ENCODE data around the gene P2RY1.
"Not testable (repeated sequence)": the region's sequence is repeated elsewhere in the genome, so short reads cannot be mapped to it uniquely, and the experiment has no call there.

Gene P2RY1

DNA sequence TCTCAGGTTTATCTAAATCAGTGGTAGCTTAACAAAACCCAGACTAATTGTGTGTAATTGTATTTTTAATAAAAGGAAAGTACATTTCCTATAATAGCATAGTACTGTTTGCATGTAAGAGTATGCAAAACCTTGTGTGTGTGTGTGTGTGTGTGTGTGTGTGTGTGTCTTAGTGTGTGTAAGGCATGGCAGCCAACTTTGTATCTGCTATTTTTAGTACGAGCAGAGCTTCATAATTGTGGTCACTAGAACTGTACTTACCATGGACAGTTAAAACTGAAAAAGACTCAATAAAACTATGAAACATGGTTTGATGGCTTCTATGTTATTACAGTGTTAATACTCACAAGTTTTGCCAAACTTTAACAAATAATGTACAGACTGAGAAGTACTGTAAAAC lies 6.2 kb downstream of the P2RY1 start:
- Histone ChIP-seq H3K36me3 (ENCODE audit: control insufficient read depth, insufficient read depth, low read length) (no peaks in the 10 kb centered on the region), H3K4me3 (replicated peaks; ENCODE audit: low read depth, low read length) (no peak overlapping the region), H3K27me3 (replicated peaks; ENCODE audit: control insufficient read depth, insufficient read depth, low read length) (no peaks in the 10 kb centered on the region)
- TF ChIP-seq, protein P1, sequence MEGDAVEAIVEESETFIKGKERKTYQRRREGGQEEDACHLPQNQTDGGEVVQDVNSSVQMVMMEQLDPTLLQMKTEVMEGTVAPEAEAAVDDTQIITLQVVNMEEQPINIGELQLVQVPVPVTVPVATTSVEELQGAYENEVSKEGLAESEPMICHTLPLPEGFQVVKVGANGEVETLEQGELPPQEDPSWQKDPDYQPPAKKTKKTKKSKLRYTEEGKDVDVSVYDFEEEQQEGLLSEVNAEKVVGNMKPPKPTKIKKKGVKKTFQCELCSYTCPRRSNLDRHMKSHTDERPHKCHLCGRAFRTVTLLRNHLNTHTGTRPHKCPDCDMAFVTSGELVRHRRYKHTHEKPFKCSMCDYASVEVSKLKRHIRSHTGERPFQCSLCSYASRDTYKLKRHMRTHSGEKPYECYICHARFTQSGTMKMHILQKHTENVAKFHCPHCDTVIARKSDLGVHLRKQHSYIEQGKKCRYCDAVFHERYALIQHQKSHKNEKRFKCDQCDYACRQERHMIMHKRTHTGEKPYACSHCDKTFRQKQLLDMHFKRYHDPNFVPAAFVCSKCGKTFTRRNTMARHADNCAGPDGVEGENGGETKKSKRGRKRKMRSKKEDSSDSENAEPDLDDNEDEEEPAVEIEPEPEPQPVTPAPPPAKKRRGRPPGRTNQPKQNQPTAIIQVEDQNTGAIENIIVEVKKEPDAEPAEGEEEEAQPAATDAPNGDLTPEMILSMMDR (IDR thresholded peaks at IDR 0.05; ENCODE audit: insufficient read depth, low read length, poor library complexity, severe bottlenecking) = no peak
- no peak for DNase-seq (ENCODE audit: extremely low read depth, insufficient read length)

GRCh38 chr3:152842413-152842812 lies 7.5 kb downstream of the P2RY1 start:
- TF ChIP-seq, protein P1 (IDR thresholded peaks at IDR 0.05; ENCODE audit: insufficient read depth, low read length, poor library complexity, severe bottlenecking) = no peak
- Histone ChIP-seq H3K36me3 (ENCODE audit: control insufficient read depth, insufficient read depth, low read length) (no peaks in the 10 kb centered on the region), H3K27me3 (replicated peaks; ENCODE audit: control insufficient read depth, insufficient read depth, low read length) (no peaks in the 10 kb centered on the region), H3K4me3 (replicated peaks; ENCODE audit: low read depth, low read length) (no peak overlapping the region)
- no peak for DNase-seq (ENCODE audit: extremely low read depth, insufficient read length)

GRCh38 chr3:152843955-152844354 lies 9.0 kb downstream of the P2RY1 start:
- Histone ChIP-seq H3K36me3 (ENCODE audit: control insufficient read depth, insufficient read depth, low read length) (no peaks in the 10 kb centered on the region), H3K27me3 (replicated peaks; ENCODE audit: control insufficient read depth, insufficient read depth, low read length) (no peaks in the 10 kb centered on the region), H3K4me3 (replicated peaks; ENCODE audit: low read depth, low read length) (no peak overlapping the region)
- TF ChIP-seq, protein P1 (IDR thresholded peaks at IDR 0.05; ENCODE audit: insufficient read depth, low read length, poor library complexity, severe bottlenecking) = no peak
- no peak for DNase-seq (ENCODE audit: extremely low read depth, insufficient read length)

DNA sequence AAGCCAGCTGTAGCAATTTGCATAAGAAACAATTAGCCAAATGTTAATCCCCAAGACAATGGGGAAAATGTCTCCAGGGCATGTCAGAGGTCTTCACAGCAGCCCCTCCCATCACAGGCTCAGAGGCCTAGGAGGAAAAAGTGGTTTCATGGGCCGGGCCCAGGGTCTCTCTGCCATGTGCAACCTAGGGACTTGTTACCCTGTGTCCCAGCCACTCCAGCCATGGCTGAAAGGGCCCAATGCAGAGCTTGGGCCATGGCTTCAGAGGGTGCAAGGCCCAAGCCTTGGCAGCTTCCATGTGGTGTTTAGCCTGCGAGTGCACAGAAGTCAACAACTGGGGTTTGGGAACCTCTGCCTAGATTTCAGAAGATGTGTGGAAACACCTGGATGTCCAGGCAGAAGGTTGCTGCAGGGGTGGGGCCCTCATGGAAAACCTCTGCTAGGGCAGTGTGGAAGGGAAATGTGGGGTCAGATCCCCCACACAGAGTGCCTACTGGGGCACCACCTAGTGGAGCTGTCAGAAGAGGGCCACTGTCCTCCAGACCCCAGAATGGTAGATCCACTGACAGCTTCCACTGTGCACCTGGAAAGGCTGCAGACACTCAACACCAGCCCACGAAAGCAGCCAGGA lies 11.8 kb downstream of the P2RY1 start:
- not testable (repeated sequence) for H3K27me3 ChIP-seq (replicated peaks; ENCODE audit: control insufficient read depth, insufficient read depth, low read length); H3K36me3 ChIP-seq (ENCODE audit: control insufficient read depth, insufficient read depth, low read length); DNase-seq (ENCODE audit: extremely low read depth, insufficient read length); H3K4me3 ChIP-seq (replicated peaks; ENCODE audit: low read depth, low read length)

DNA sequence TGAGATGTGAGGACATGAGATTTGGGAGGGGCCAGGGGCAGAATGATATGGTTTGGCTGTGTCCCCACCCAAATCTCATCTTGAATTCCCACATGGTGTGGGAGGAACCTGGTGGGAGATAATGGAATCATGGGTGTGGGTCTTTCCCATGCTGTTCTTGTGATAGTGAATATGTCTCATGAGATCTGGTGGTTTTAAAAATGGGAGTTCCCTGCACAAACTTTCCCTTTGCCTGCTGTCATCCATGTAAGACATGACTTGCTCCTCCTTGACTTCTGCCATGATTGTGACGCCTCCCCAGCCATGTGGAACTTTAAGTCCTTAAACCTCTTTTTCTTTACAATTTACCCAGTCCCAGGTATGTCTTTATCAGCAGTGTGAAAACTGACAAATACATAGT lies 12.7 kb downstream of the P2RY1 start:
- H3K36me3 ChIP-seq (ENCODE audit: control insufficient read depth, insufficient read depth, low read length); H3K27me3 ChIP-seq (replicated peaks; ENCODE audit: control insufficient read depth, insufficient read depth, low read length); H3K4me3 ChIP-seq (replicated peaks; ENCODE audit: low read depth, low read length); DNase-seq (ENCODE audit: extremely low read depth, insufficient read length): not testable (repeated sequence)

GRCh38 chr3:152849996-152850578 lies 15.2 kb downstream of the P2RY1 start:
- Histone ChIP-seq H3K36me3 (ENCODE audit: control insufficient read depth, insufficient read depth, low read length) (no peaks in the 10 kb centered on the region), H3K4me3 (replicated peaks; ENCODE audit: low read depth, low read length) (no peak overlapping the region), H3K27me3 (replicated peaks; ENCODE audit: control insufficient read depth, insufficient read depth, low read length) (no peaks in the 10 kb centered on the region)
- TF ChIP-seq, protein P1 (IDR thresholded peaks at IDR 0.05; ENCODE audit: insufficient read depth, low read length, poor library complexity, severe bottlenecking) = no peak
- DNase-seq (ENCODE audit: extremely low read depth, insufficient read length) = no peak

DNA sequence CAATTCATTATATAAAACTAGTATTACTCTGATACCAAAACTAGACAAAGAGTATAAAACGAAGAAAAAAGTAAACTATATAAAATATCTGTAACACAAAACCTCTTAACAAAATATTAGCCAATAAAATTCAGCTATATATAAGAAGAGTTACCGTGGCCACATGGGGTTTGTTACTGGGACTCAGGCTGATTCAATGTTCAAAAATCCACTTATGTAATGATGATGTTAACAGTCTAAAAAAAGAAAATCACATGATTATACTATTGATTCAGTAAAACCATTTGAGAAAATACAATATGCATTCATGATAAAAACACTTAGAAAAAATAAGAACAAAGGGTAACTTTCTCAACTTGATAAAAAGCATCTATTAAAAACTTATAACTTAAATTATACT lies 18.3 kb downstream of the P2RY1 start:
- H3K4me3 ChIP-seq (replicated peaks; ENCODE audit: low read depth, low read length) = no peak overlapping the region
- no peaks in the 10 kb centered on the region for H3K27me3 ChIP-seq (replicated peaks; ENCODE audit: control insufficient read depth, insufficient read depth, low read length)
- no peaks in the 10 kb centered on the region for H3K36me3 ChIP-seq (ENCODE audit: control insufficient read depth, insufficient read depth, low read length)
- no peak for DNase-seq (ENCODE audit: extremely low read depth, insufficient read length)
- TF ChIP-seq, protein P1 (IDR thresholded peaks at IDR 0.05; ENCODE audit: insufficient read depth, low read length, poor library complexity, severe bottlenecking) = no peak

Measured in GM06990 (cell line).